Gastroesophageal sphincter (tissue), 3 donors: ENCODE results near the gene KCTD16.

Experiments
- CTCF ChIP-seq, 4 experiments: fragments of 200-600 bp in 2 of 4; fragments of 450-650 bp in 2 of 4; sonication (generic) in 1 of 4; IDR thresholded peaks; one replicate each; pipeline ENCODE4 v1.5.1; 2017 to 2019; ENCODE audit warnings: antibody characterized with exemption in 4 of 4, mild to moderate bottlenecking in 2 of 4, moderate library complexity in 2 of 4
- POLR2A ChIP-seq, 2 donors: fragments of 450-650 bp; IDR thresholded peaks; one replicate each; pipeline ENCODE4 v1.6.1; 2017; ENCODE audit warnings: antibody characterized with exemption in 2 of 2, mild to moderate bottlenecking in 2 of 2, moderate library complexity in 1 of 2
- POLR2AphosphoS5 ChIP-seq: sonication (generic); formaldehyde crosslinking; IDR thresholded peaks from one replicate; pipeline ENCODE4 v1.6.1; 2017; ENCODE audit warnings: antibody characterized with exemption

- TF ChIP-seq POLR2A (IDR thresholded peaks at IDR 0.05) (no peak), CTCF (IDR thresholded peaks at IDR 0.05) (no peak), POLR2AphosphoS5 (no peak)
Observed at GRCh38 chr5:144335561-144335960, 164.9 kb downstream of the KCTD16 start.
